ENCODE measurements around the gene FLNC.
A peak's percentile ranks its signal among the peaks of the same experiment; 100 is the strongest.

The FLNC gene

GRCh38 chr7:128893251-128894100, 63.3 kb downstream of the FLNC start:
- no peak for DNase-seq

GRCh38 chr7:128894101-128894440, 63.9 kb downstream of the FLNC start:
- no peak for DNase-seq

- DNase-seq = no peak
Observed at GRCh38 chr7:128895320-128895719, 65.1 kb downstream of the FLNC start.

- DNase-seq = no peak
Observed at GRCh38 chr7:128899392-128899791, 69.2 kb downstream of the FLNC start.

GRCh38 chr7:128900237-128900636, 70.0 kb downstream of the FLNC start:
- no peak for DNase-seq

- no peak for DNase-seq
Observed at GRCh38 chr7:128902761-128903585, 72.8 kb downstream of the FLNC start.

- no peak for DNase-seq
Observed at GRCh38 chr7:128903621-128904361, 73.6 kb downstream of the FLNC start.

GRCh38 chr7:128904381-128905197, 74.4 kb downstream of the FLNC start:
- DNase-seq = peak; percentile 54

- no peak for DNase-seq
Observed at GRCh38 chr7:128906001-128906765, 76.0 kb downstream of the FLNC start.

GRCh38 chr7:128906766-128907559, 76.8 kb downstream of the FLNC start:
- no peak for DNase-seq
